Mesenchymal stem cell (in vitro differentiated cells and primary cell): ENCODE measurements around the gene NTRK2.

Source experiments
- DNase-seq: peaks from one replicate; pipeline ENCODE4 v3.0.0-alpha.2; 2013
- H2AFZ ChIP-seq: one replicate; pipeline ENCODE4 v1.6.1; 2013; ENCODE audit warnings: low read depth, mild to moderate bottlenecking, control low read depth, inconsistent platforms, low read length, moderate library complexity
- H2AK5ac ChIP-seq: 2 replicates; pipeline ENCODE4 v1.6.1; 2013; ENCODE audit warnings: low read length, moderate library complexity, mild to moderate bottlenecking, inconsistent platforms; ENCODE audit not compliant: severe bottlenecking
- H2BK120ac ChIP-seq: one replicate; pipeline ENCODE4 v1.6.1; 2013; ENCODE audit warnings: low read depth, mild to moderate bottlenecking, inconsistent platforms, low read length, moderate library complexity
- H2BK12ac ChIP-seq, 2 experiments: one replicate each; pipeline ENCODE4 v1.6.1; 2013; ENCODE audit warnings: inconsistent platforms in 2 of 2, low read length in 2 of 2, mild to moderate bottlenecking in 2 of 2, moderate library complexity in 2 of 2, control low read depth in 1 of 2
- H2BK15ac ChIP-seq: one replicate; pipeline ENCODE4 v1.6.1; 2013; ENCODE audit warnings: mild to moderate bottlenecking, low read depth, inconsistent platforms; ENCODE audit not compliant: poor library complexity, severe bottlenecking
- H2BK5ac ChIP-seq: 2 replicates; pipeline ENCODE4 v1.6.1; 2013; ENCODE audit warnings: low read depth, mild to moderate bottlenecking, low read length, control low read depth, inconsistent platforms; ENCODE audit not compliant: poor library complexity, severe bottlenecking
- H3K14ac ChIP-seq, 2 experiments: one replicate each; pipeline ENCODE4 v1.6.1; 2013; ENCODE audit warnings: inconsistent platforms in 2 of 2, low read length in 2 of 2, control low read depth in 1 of 2, mild to moderate bottlenecking in 1 of 2, moderate library complexity in 1 of 2
- H3K18ac ChIP-seq, 2 experiments: one replicate each; pipeline ENCODE4 v1.6.1; 2013; ENCODE audit warnings: inconsistent platforms in 2 of 2, low read length in 2 of 2, control low read depth in 1 of 2, low read depth in 1 of 2, mild to moderate bottlenecking in 1 of 2
- H3K23ac ChIP-seq, 2 experiments: one replicate each; pipeline ENCODE4 v1.6.1; 2013; ENCODE audit warnings: inconsistent platforms in 2 of 2, low read length in 2 of 2, mild to moderate bottlenecking in 2 of 2, moderate library complexity in 2 of 2, control low read depth in 1 of 2
- H3K27ac ChIP-seq: 2 replicates; pipeline ENCODE4 v1.5.1; 2013; ENCODE audit warnings: mild to moderate bottlenecking, moderate library complexity, low read length, control low read depth, inconsistent platforms; ENCODE audit not compliant: poor library complexity, severe bottlenecking
- H3K27me3 ChIP-seq, 2 experiments: 2 replicates each; pipeline versions ENCODE4 v1.6.1 to v1.7.0; 2013; ENCODE audit warnings: low read length in 2 of 2, mild to moderate bottlenecking in 2 of 2, moderate library complexity in 2 of 2, control low read depth in 1 of 2, inconsistent platforms in 1 of 2; ENCODE audit not compliant: control insufficient read depth in 1 of 2, insufficient read depth in 1 of 2
- H3K36me3 ChIP-seq, 2 experiments: 2 replicates each; pipeline versions ENCODE4 v1.6.1 to v1.7.0; 2013; ENCODE audit warnings: low read length in 2 of 2, control low read depth in 1 of 2, inconsistent platforms in 1 of 2, low read depth in 1 of 2, mild to moderate bottlenecking in 1 of 2; ENCODE audit not compliant: insufficient read depth in 2 of 2, control insufficient read depth in 1 of 2
- H3K4ac ChIP-seq, 2 experiments: one replicate each; pipeline ENCODE4 v1.6.1; 2013; ENCODE audit warnings: inconsistent platforms in 2 of 2, low read length in 2 of 2, mild to moderate bottlenecking in 2 of 2, moderate library complexity in 2 of 2, control low read depth in 1 of 2, low read depth in 1 of 2
- H3K4me1 ChIP-seq: 2 replicates; pipeline ENCODE4 v1.6.1; 2013; ENCODE audit warnings: low read depth, low read length, control low read depth; ENCODE audit not compliant: control insufficient read depth, insufficient read depth
- H3K4me2 ChIP-seq: 2 replicates; pipeline ENCODE4 v1.6.1; 2013; ENCODE audit warnings: low read length, mild to moderate bottlenecking, inconsistent platforms; ENCODE audit not compliant: poor library complexity, severe bottlenecking
- H3K4me3 ChIP-seq, 2 experiments: 2 replicates each; pipeline versions ENCODE4 v1.5.1 to v1.7.0; 2013; ENCODE audit warnings: low read length in 2 of 2, mild to moderate bottlenecking in 2 of 2, control low read depth in 1 of 2, low read depth in 1 of 2; ENCODE audit not compliant: insufficient read depth in 1 of 2
- H3K79me1 ChIP-seq: replicated peaks from 2 replicates; pipeline ENCODE4 v1.6.1; 2013; ENCODE audit warnings: mild to moderate bottlenecking, control low read depth, low read length, inconsistent platforms; ENCODE audit not compliant: poor library complexity, severe bottlenecking
- H3K9ac ChIP-seq: 2 replicates; pipeline ENCODE4 v1.7.0; 2013; ENCODE audit warnings: mild to moderate bottlenecking, low read length, moderate library complexity
- H3K9me3 ChIP-seq: 2 replicates; pipeline ENCODE4 v1.7.0; 2013; ENCODE audit warnings: mild to moderate bottlenecking, low read length; ENCODE audit not compliant: control insufficient read depth
- H4K8ac ChIP-seq: one replicate; pipeline ENCODE4 v1.6.1; 2013; ENCODE audit warnings: inconsistent platforms, mild to moderate bottlenecking, low read length, moderate library complexity
- H4K91ac ChIP-seq: one replicate; pipeline ENCODE4 v1.6.1; 2013; ENCODE audit warnings: mild to moderate bottlenecking, low read length, inconsistent platforms
- WGBS: methylation state at CpG from one replicate; pipeline ENCODE4 v1.1.7; 2013; ENCODE audit warnings: mixed read lengths; 5-methylcytosine and 5-hydroxymethylcytosine counted together

NTRK2 gene

DNA sequence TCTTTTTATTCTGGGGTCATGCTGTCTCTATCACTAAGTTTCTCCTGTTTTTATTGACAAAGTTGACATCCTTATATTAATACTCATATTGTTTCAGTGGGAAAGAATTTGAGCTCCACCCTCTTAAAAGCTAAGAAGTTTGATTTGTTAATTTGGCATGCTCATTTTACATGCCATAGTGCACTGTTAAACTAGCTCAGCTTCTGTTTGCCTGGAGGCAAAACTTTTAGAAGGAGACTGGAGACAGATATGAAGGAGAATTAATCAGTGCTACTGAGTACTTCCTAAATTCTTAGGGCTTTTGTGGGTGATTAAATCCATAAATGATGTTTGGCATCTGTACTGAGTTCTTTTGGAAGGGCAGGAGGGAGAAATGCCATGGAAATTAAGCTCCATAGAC is 138.9 kb downstream of the NTRK2 start:
- no peaks in the 10 kb centered on the region for H3K4me1 ChIP-seq

DNA sequence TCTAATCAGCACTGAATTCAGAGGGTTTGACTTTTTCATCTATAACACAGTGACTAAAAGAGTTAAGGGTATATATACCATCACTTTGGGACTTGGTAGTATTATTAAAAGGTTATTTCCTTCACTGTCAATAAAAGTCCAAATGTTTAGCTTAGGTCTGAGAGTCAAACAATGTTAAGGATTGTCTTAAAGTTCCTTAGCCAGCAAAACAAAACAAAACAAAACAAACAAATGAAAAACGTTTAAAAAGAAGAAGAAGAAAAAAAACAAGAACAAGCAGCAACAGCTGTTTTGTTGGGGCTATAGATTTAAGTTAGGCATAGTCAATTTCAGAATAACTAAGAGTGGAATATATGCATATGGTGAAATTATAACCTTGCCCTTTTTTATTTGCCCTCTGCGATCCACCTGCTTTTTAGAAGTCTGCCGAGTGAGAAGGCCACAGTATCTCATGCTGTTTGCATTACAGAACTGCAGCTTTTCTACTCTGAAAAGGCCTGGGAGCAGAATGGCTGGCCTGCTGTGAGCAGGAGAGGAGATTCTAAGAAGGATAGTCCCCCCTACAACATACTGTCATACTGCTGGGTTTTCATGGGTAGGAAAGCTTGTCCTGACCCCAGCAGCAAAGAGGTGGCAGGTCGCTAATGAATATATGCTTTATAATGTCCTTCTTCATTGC is 141.7 kb downstream of the NTRK2 start:
- Histone ChIP-seq H4K8ac (no peak overlapping the region), H3K14ac (no peak overlapping the region), H3K9me3 (no peaks in the 10 kb centered on the region), H3K4ac (no peak overlapping the region), H2BK5ac (no peak overlapping the region), H3K4me1 (no peaks in the 10 kb centered on the region), H2BK120ac (no peak overlapping the region), H3K79me1 (no peaks in the 10 kb centered on the region), H2BK12ac (no peak overlapping the region), H3K27ac (no peak overlapping the region), H3K18ac (no peak overlapping the region), H3K23ac (no peak overlapping the region), H4K91ac (no peak overlapping the region), H2AK5ac (no peak overlapping the region), H3K27me3 (peaks cover 0 to 7% of the 10 kb centered on the region in 2 experiments), H2AFZ (no peak overlapping the region), H3K36me3 (no peaks in the 10 kb centered on the region), H3K9ac (no peak overlapping the region), H3K4me3 (no peak overlapping the region), H3K4me2 (no peak overlapping the region), H2BK15ac (no peak overlapping the region)
- 86% methylated on average over 3 of the region's 4 CpGs for WGBS
- DNase-seq = no peak

More for the DNA sequence above, 138.9 kb downstream of the NTRK2 start:
- Histone ChIP-seq H3K9me3 (no peaks in the 10 kb centered on the region), H3K4ac (no peak overlapping the region), H4K91ac (no peak overlapping the region), H3K79me1 (no peaks in the 10 kb centered on the region), H3K9ac (no peak overlapping the region), H3K27me3 (peaks cover 0 to 4% of the 10 kb centered on the region in 2 experiments), H2AFZ (no peak overlapping the region), H2BK5ac (no peak overlapping the region), H4K8ac (no peak overlapping the region), H3K4me2 (no peak overlapping the region), H3K4me3 (no peak overlapping the region), H2AK5ac (no peak overlapping the region), H3K18ac (no peak overlapping the region), H2BK15ac (no peak overlapping the region), H3K23ac (no peak overlapping the region), H3K14ac (no peak overlapping the region), H2BK120ac (no peak overlapping the region), H3K36me3 (no peaks in the 10 kb centered on the region), H3K27ac (no peak overlapping the region), H2BK12ac (no peak overlapping the region)
- no peak for DNase-seq

DNA sequence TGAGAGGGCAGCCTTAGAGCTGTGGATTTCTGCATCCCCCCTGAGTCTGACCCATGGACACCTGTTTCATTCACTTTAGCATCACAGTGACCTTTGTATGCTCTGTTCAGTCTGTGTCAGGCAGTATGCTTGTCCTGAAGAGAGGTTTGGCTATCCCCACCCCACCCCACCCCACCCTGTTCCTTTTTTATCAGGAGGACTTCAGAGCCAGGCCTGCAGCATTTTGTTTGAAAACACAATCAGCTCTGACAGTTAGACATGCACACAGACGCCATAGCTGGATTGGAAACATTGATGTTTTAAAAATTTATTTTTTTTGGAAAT is 142.2 kb downstream of the NTRK2 start:
- WGBS = 80% methylated on average over 1 of the region's 1 CpG
- H3K36me3 ChIP-seq = no peaks in the 10 kb centered on the region
- no peak overlapping the region for H4K91ac ChIP-seq
- no peak overlapping the region for H3K18ac ChIP-seq
- no peak overlapping the region for H2BK12ac ChIP-seq
- no peak overlapping the region for H3K14ac ChIP-seq
- no peaks in the 10 kb centered on the region for H3K79me1 ChIP-seq
- no peak overlapping the region for H3K4ac ChIP-seq
- no peak overlapping the region for H3K23ac ChIP-seq
- H3K4me3 ChIP-seq = no peak overlapping the region
- no peak overlapping the region for H3K9ac ChIP-seq
- no peak overlapping the region for H2BK120ac ChIP-seq
- no peak overlapping the region for H3K27ac ChIP-seq
- no peak for DNase-seq
- H3K4me2 ChIP-seq = no peak overlapping the region
- H2BK5ac ChIP-seq = no peak overlapping the region
- peaks cover 0 to 7% of the 10 kb centered on the region in 2 experiments for H3K27me3 ChIP-seq
- no peaks in the 10 kb centered on the region for H3K4me1 ChIP-seq
- no peak overlapping the region for H4K8ac ChIP-seq
- H2AK5ac ChIP-seq = no peak overlapping the region
- H2AFZ ChIP-seq = no peak overlapping the region
- H2BK15ac ChIP-seq = no peak overlapping the region
- no peaks in the 10 kb centered on the region for H3K9me3 ChIP-seq

DNA sequence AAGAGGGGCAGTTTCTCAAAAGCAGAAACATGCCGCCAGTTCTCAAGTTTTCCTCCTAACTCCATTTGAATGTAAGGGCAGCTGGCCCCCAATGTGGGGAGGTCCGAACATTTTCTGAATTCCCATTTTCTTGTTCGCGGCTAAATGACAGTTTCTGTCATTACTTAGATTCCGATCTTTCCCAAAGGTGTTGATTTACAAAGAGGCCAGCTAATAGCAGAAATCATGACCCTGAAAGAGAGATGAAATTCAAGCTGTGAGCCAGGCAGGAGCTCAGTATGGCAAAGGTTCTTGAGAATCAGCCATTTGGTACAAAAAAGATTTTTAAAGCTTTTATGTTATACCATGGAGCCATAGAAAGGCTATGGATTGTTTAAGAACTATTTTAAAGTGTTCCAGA is 142.8 kb downstream of the NTRK2 start:
- Histone ChIP-seq H2BK120ac (no peak overlapping the region), H2BK15ac (no peak overlapping the region), H3K27me3 (peaks cover 0 to 7% of the 10 kb centered on the region in 2 experiments), H3K4me3 (no peak overlapping the region), H3K36me3 (no peaks in the 10 kb centered on the region), H3K9ac (no peak overlapping the region), H3K18ac (no peak overlapping the region), H3K14ac (no peak overlapping the region), H4K91ac (no peak overlapping the region), H3K79me1 (no peaks in the 10 kb centered on the region), H2AFZ (no peak overlapping the region), H4K8ac (no peak overlapping the region), H2BK12ac (no peak overlapping the region), H3K4me2 (no peak overlapping the region), H3K4ac (no peak overlapping the region), H2AK5ac (no peak overlapping the region), H3K4me1 (no peaks in the 10 kb centered on the region), H3K9me3 (no peaks in the 10 kb centered on the region), H3K27ac (no peak overlapping the region), H3K23ac (no peak overlapping the region), H2BK5ac (no peak overlapping the region)
- DNase-seq = no peak
- WGBS = 88% methylated on average over 5 of the region's 5 CpGs
